Stimulated activated CD4-positive, alpha-beta T cell treated with anti-CD3 and anti-CD28 coated beads, Interleukin-4, amount 100 ng/mL, for 48 hours (primary cell): ENCODE results near the gene MALL.
"Not testable (repeated sequence)": the region's sequence is repeated elsewhere in the genome, so short reads cannot be mapped to it uniquely, and the experiment has no call there.

Source experiments
- DNase-seq, 2 donors: peaks; one replicate each; pipeline ENCODE4 v3.0.0-alpha.2; 2020; ENCODE audit warnings: low read depth in 2 of 2

Gene MALL

GRCh38 chr2:110120171-110121051 lies 4.8 kb upstream of the MALL start:
- DNase-seq: no peak

DNA sequence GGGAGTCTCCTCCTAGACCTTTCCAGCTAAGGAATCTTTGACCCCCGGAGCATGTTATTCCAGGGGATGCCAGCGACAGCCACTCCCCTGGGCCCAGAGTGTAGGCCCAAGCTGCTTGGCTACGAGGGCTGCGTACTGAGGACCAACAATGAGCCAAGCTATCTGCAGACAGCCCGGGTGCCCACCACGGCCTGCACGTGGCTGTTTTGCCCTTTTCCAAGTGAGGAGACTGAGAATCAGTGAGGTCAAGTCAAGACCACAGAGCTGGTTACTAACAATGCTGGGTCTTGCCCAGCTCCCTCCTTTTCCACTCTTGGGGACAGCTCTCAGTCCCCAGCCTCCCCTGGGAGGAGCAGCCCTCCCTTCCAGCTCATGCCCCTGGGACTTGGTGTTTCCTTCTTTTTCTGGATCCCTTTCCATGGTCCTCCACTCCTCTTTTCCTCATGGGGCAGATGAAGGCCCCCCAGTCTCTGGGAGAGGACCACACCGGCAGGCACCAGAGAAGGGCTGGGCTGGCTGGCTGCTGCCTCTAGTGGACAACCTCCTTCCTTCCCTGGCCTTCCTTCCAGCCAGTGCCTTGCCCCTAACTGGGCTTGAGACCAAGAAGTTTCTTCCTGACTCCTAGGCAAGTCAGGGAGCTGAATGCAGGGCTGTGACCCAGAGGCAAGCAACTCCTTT lies 550 bp upstream of the MALL start:
- no peak for DNase-seq

GRCh38 chr2:110114831-110115255 lies 779 bp downstream of the MALL start:
- no peak for DNase-seq

DNA sequence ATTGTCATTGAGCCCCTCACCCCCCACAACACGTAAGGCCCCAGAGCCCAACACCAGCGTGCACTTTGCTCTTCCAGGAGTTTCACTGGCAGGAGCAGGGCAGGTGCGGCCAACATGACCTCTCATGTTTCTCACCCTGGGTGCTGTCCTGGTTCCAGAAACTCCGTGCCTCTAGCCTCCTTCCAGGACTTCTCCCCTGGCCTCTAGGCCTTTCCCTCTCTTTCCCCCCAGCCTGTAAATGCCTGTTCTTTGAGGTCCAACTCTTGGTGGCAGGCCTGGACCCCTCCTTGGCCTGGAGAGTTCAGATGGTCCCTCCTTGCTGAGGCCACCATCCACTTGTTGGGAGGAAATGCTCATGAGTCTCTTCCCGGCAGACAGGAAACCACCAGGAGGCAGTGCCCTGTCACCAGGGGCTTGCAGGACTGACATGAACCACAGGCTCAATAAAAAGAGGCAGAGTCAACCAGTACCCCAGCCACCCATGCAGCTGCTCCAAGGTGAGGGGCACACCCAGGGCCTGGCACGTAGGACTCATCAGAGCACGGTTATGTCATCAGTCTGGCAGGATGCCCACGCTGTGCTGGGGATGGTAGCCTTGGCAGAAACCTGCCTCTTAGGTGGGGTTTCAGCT lies 1.5 kb downstream of the MALL start:
- no peak for DNase-seq

- DNase-seq: not testable (repeated sequence)
These were observed 7.3 kb downstream of the MALL start for GRCh38 chr2:110108291-110108690.

DNA sequence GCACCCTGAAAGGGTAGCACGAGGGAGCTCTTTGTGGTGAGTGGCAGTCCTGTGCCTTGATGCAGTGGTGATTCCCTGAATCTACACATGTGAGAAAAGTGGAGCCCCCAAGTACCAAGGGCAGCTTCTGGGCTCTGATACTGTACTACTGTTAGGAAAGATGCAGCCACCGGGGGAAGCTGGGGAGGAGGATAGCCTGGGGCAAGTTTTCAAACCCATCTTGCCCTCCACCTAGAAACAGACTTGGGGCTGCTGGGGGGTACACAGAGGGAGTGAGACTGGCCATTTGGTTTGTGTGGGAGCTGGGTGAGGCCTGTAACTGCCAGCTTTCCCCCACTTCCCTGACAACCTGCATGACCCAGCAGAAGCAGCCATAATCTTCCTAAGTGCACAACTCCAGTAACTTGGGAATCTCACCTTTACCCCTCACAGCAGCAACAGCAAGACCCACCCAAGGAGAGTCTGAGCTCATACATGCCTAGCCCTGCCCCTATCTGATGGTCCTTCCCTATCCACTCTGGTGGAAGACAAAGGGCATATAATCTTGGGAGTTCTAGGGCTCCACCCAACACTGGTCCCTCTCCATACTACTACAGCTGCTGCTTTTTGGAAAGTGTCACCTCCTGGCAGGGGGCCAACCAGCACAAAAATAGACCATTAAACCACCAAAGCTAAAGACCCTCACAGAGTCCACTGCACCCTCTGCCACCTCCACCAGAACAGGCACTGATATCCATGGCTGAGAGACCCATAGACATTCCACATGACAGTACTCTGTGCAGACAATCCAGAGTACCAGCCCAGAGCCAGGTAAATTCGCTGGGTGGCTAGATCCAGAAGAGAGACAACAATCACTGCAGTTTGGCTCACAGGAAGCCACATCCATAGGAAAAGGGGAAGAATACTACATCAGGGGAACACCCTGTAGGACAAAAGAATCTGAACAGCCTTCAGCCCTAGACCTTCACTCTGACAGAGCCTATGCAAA lies 8.2 kb downstream of the MALL start:
- DNase-seq: no peak

DNA sequence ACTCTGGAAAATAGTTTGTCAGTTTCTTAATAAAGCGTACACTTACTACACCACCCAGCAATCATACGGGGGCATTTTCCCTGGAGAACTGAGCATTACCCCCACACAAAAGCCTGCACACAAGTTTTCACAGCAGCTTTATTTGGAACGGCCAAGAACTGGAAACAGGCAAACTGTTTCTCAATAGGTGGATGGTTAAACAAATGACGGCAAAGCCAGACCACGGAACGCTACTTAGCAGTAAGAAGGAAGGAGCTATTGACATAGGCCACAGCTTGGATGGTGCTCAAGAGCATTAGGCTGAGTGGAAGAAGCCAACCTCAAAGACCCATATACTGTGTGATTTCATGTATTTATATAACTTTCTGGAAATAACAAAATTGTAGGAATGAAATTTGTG lies 9.0 kb downstream of the MALL start:
- DNase-seq: no peak

- DNase-seq: no peak
These were observed 9.8 kb downstream of the MALL start for GRCh38 chr2:110105608-110106467.

GRCh38 chr2:110105183-110105582 lies 10.4 kb downstream of the MALL start:
- no peak for DNase-seq

DNA sequence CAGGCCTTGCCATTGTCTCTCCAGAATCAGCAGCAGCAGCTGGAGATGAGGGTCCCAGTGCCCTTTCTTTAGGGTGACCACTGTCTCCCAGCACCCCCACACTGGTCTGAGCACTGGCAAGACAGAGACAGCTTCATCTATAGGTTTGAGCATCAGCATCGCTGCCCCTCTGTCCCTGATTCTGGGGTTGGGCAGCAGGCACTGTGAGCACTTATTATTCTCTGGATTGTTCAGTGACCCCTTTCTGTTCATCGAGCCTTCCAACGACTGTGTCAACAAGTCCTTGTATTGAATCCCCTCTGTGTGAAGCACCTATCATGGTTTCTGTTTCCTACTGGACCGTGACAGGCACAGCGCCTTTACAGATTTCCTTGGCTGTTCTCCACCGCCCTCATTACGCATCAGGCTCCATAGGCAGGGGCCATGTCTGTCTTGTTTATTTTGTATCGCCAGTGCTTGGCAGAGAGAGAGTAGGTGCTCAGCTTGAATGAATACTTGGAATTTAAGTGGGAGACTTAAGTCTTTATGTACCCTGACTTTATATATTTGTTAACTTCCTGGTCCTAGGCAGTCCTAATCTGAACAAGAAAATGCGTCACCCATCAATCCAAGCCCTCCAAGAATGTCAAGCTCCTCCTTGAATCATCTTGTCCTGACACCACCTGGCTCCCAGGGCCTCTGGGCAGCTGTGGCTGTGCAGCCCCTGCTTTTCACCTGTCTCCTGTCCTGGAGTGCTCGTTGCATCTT lies 11.4 kb downstream of the MALL start:
- no peak for DNase-seq

DNA sequence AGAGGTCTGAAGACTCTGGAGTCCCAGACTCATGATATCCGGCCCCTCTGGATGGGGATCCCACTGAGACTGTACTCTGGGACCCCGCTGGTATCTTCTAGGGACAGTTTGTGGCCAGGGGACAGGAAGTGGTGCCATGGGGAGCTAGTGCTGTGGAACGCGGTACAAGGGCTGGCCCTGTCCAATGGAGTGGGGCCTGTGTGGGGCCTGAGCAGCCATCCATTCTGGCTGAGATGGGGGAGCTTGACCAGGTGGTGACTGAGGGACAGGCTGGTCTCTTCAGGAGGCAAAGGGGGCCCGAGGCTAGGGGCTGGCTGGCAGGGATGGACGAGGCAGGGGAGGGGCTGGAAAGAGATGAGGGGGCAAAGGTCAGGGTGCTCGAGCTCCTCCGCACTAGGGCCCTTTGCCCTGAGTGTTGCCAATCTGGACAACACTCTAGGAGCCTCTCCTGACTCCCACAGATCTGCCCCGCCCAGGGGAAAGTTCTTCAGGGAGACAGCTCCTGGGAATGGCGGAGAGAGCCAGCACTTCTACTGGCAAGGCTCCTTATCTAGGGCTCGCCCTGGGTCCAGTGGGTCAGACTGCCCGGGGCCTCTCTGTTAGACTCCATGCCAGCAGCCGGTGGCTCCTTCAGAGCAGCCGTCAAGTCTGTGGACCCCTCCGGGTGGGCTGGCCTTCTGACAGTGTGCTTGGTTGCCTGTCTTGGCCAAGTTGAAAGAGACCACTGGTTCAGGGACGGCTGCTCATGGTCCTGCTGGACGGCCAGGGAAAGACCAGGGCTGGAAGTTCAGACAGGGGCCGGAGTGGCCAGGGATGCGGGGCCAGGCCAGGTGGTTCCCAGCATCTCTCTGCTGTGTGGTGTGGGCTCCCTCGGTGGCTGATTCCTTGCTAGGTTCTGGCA lies 12.3 kb downstream of the MALL start:
- DNase-seq: no peak

GRCh38 chr2:110101901-110102803 lies 13.5 kb downstream of the MALL start:
- DNase-seq: no peak

DNA sequence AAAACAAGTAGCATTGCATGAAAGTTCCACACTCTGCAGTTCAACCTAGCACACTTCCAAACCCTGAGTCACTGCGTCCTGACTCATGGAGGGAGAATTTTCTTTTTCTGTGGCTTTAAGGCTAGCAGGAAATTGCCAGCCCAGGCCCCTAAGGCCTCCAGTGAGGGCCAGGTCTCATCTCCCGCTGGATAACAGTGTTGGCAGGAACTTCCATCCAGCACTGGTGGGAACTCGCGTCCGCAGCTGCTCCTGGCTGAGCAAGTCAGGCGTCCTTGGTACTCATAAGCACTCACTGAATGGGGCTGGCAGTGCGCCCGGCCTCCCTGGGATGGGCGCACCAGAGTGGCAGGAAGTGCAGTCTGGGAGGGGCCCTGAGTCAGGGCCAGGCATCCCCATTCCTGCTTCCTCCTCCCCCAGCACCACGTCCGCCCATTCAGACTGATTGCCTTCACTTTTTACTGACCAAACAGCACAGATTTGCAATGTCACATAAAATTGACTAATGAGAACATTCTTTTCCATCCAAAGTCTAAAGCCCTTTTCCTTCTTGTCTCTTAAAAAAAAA lies 14.3 kb downstream of the MALL start:
- DNase-seq: no peak

DNA sequence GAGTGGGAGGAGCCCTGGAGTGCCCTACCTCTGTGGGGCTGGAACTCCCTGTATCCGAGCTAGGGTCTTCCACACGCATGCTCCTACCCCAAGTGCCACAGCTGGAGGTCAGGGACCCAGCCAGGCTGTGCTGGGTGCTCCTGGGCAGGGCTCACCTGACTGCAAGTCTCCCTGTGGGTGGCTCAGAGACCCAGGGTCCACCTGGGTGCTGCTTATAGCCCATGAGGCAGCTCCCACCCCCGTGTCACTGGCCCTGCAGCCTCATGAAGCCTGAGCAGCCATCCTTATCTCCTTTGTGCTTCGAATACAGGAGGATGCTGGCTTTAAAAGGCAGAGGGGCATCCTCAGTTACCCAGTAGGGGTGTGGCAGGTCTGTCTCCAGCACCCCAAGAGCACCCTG lies 14.7 kb downstream of the MALL start:
- DNase-seq: not testable (repeated sequence)

DNA sequence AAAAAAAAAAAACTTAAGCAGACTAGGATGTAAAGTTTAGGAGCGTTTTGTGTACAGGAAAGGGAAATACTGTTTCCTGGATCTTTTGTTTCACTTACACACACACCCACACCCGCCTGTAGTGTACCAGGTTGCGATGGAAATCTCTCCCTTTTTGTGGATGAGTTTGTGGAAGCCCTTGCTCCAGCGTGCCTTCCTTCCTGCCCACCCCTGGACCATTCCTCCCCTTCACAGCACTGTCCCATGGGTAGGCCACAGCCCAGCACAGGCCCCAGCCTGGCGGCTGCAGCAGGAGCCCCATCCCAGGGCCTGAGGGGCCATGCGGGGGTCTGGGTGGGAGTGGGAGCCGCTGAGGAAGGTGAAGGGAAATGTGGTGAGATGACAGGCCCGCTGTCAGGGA lies 15.1 kb downstream of the MALL start:
- DNase-seq: no peak

DNA sequence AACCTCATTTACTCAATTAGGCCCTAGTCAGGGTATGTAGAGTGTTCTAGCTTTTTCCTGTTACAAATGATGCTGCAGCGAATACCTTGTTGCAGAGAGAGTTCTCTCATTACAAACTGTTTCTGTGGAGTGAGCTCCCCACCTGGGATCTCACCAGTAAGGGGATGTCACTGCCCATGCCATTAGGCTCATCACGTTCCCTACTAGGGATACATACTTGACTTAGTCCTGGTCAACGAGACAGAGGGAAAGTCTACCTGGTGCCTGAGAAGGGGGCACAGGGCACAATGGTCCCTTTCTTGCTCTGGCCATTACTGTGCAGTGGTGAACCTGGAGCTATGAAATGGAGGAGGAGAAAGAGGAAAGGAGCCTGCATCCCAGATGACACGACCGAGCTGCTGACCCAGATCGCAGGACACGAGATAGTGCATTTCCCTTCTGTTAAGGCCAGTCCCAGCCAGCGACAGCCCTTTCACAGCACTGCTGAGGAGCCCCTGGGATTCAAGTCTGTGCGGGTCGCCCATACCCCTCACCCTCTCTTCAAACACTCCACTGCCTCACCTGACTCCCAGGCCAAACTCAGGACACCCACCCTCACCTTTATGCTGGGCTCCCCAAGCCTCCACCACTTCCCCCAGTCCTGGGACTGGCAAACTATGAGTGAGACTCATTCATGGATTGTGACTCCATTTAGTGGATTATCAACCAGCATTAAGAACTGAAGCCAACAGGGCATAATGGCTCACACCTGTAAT lies 16.0 kb downstream of the MALL start:
- DNase-seq: no peak

DNA sequence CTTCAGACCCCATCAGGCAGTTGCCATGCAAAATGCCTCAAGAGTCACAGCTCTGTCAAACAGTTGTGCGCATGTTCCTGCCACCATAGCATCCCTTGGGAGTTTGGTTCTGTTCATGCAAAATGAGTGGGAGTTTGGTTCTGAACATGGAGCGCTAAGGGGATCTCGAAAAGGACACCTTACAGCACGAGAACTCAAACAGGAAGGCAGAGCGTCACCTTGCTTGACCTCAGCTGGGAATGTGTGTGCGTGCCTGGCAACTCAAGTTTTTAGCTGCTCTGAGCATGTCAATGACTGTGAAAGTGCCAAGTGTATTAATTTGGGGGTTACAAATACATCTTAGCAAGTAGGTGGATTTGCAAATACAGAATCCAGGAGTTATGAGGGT lies 16.6 kb downstream of the MALL start:
- no peak for DNase-seq
